GM04504 (cell line): ENCODE results near the gene SH3GL1.
A peak's percentile ranks its signal among the peaks of the same experiment; 100 is the strongest.
"Not testable (repeated sequence)": the region's sequence is repeated elsewhere in the genome, so short reads cannot be mapped to it uniquely, and the experiment has no call there.

Source experiments
- DNase-seq: peaks from one replicate; pipeline ENCODE4 v3.0.0-alpha.2; 2012; ENCODE audit warnings: low read depth

SH3GL1 gene

GRCh38 chr19:4342615-4343369 lies 57.6 kb downstream of the SH3GL1 start:
- peak; percentile 100 for DNase-seq

- no peak for DNase-seq
Measured at GRCh38 chr19:4342314-4342614, 58.1 kb downstream of the SH3GL1 start.

- no peak for DNase-seq
Measured at GRCh38 chr19:4338441-4339355, 61.6 kb downstream of the SH3GL1 start, which contains the start of gene STAP2. STAP2 (minus strand) TSS chr19:4338827; CDS start chr19:4338753, 74 bp downstream.

GRCh38 chr19:4337906-4338440 lies 62.4 kb downstream of the SH3GL1 start:
- DNase-seq, result no peak

GRCh38 chr19:4334929-4335570 lies 65.3 kb downstream of the SH3GL1 start:
- no peak for DNase-seq

GRCh38 chr19:4329858-4330257 lies 70.5 kb downstream of the SH3GL1 start:
- no peak for DNase-seq

- DNase-seq, result not testable (repeated sequence)
Measured at GRCh38 chr19:4328991-4329681, 71.2 kb downstream of the SH3GL1 start.

GRCh38 chr19:4328243-4328990 lies 71.9 kb downstream of the SH3GL1 start:
- DNase-seq, result no peak

- no peak for DNase-seq
Measured at GRCh38 chr19:4327877-4328242, 72.5 kb downstream of the SH3GL1 start.

GRCh38 chr19:4327252-4327876 lies 73.0 kb downstream of the SH3GL1 start:
- DNase-seq, result no peak

GRCh38 chr19:4326837-4327251 lies 73.5 kb downstream of the SH3GL1 start:
- no peak for DNase-seq

- no peak for DNase-seq
Measured at GRCh38 chr19:4326215-4326836, 74.0 kb downstream of the SH3GL1 start.

GRCh38 chr19:4324228-4324627 lies 76.1 kb downstream of the SH3GL1 start:
- no peak for DNase-seq

GRCh38 chr19:4323692-4324091 lies 76.7 kb downstream of the SH3GL1 start:
- no peak for DNase-seq

GRCh38 chr19:4322942-4323665 lies 77.2 kb downstream of the SH3GL1 start:
- DNase-seq, result no peak

GRCh38 chr19:4320419-4320818 lies 79.9 kb downstream of the SH3GL1 start:
- no peak for DNase-seq

- DNase-seq, result no peak
Measured at GRCh38 chr19:4319067-4319718, 81.2 kb downstream of the SH3GL1 start.

GRCh38 chr19:4318460-4318859 lies 81.9 kb downstream of the SH3GL1 start:
- DNase-seq, result no peak

GRCh38 chr19:4316956-4317355 lies 83.4 kb downstream of the SH3GL1 start:
- DNase-seq, result no peak
